Stomach (tissue), 9 donors: ENCODE data around the gene CMIP. TPM values are rescaled to one million over a fixed set of nuclear protein-coding genes. Genes with fewer than 3 reads are reported as not detected.

Experiments used
- DNase-seq, 2 donors: peaks; one replicate each; pipeline versions ENCODE4 v3.0.0 to v3.0.0-alpha.2; 2013 to 2019
- H3K27ac ChIP-seq, 5 donors: fragments of 200-600 bp in 4 of 5; sonication (generic) in 4 of 5; one replicate each; pipeline ENCODE4 v1.5.1; 2013 to 2019; ENCODE audit warnings: mild to moderate bottlenecking in 1 of 5, moderate library complexity in 1 of 5
- H3K27me3 ChIP-seq, 3 donors: fragments of 200-600 bp; sonication (generic); one replicate each; pipeline ENCODE4 v1.5.1; 2017 to 2019; ENCODE audit warnings: mixed run types in 1 of 3
- H3K36me3 ChIP-seq, 4 donors: fragments of 200-600 bp; sonication (generic); 1 replicate in 3 of 4; 2 replicates in 1 of 4; pipeline ENCODE4 v1.5.1; 2016 to 2019
- H3K4me1 ChIP-seq, 4 donors: fragments of 200-600 bp; sonication (generic); one replicate each; pipeline ENCODE4 v1.5.1; 2016 to 2019
- H3K4me3 ChIP-seq, 4 donors: fragments of 200-600 bp; sonication (generic) in 3 of 4; one replicate each; pipeline ENCODE4 v1.5.1; 2016 to 2019; ENCODE audit warnings: mild to moderate bottlenecking in 1 of 4
- H3K9me3 ChIP-seq, 4 donors: fragments of 200-600 bp; sonication (generic); one replicate each; pipeline ENCODE4 v1.5.1; 2016 to 2019
- CTCF ChIP-seq, 7 experiments: fragments of 450-650 bp in 4 of 7; fragments of 200-600 bp in 3 of 7; sonication (generic) in 3 of 7; IDR thresholded peaks; one replicate each; pipeline ENCODE4 v1.5.1; 2016 to 2019; ENCODE audit warnings: antibody characterized with exemption in 7 of 7, control low read depth in 2 of 7, mild to moderate bottlenecking in 1 of 7
- EP300 ChIP-seq: sonication (generic); formaldehyde crosslinking; IDR thresholded peaks from one replicate; pipeline ENCODE4 v1.6.1; 2017; ENCODE audit warnings: antibody characterized with exemption
- POLR2A ChIP-seq, 4 donors: fragments of 450-650 bp; IDR thresholded peaks; one replicate each; pipeline ENCODE4 v1.6.1; 2016; ENCODE audit warnings: antibody characterized with exemption in 4 of 4, control low read depth in 2 of 4, mild to moderate bottlenecking in 1 of 4, moderate library complexity in 1 of 4
- POLR2AphosphoS5 ChIP-seq, 3 donors: sonication (generic); formaldehyde crosslinking; IDR thresholded peaks; one replicate each; pipeline ENCODE4 v1.6.1; 2016; ENCODE audit warnings: antibody characterized with exemption in 3 of 3
- WGBS, 5 donors: extraction: QIAGEN DNeasy Blood & Tissue Kit in 3 of 5; methylation state at CpG; one replicate each; pipeline versions ENCODE4 v1.1.5 to v1.1.7; 2013 to 2018; 5-methylcytosine and 5-hydroxymethylcytosine counted together
- intact Hi-C: fragments of 100-400 bp; cut with DNase I; formaldehyde crosslinking; loops from one replicate; pipeline ENCODE4 v1.15.1; 2023; ENCODE audit warnings: low total_unique reads
- polyA plus RNA-seq, 3 donors: library from polyadenylated mRNA; stranded (reverse); fragments of 200-250 nt; gene quantifications; one replicate each; pipeline ENCODE4 v1.2.3, GENCODE V29; 2013
- total RNA-seq, 5 donors: library from RNA; depleted of rRNA; stranded (reverse); fragments of >200 nt; gene quantifications; one replicate each; pipeline versions ENCODE4 v1.1.0 to v1.2.3, GENCODE V29; 2014 to 2016
- donor health status: healthy with polysubstance abuse.
- donor health status: Bipolar disorder and iron deficiency.
- donor health status: healthy.

CMIP gene
- total and polyA plus RNA-seq, 8 donors, result 11.1 to 71.0 (median 31.2) TPM

GRCh38 chr16:81696166-81696960, 251.8 kb downstream of the CMIP start:
- Histone ChIP-seq H3K27ac (peak overlapping the region in 4 of 5 donors; percentile 67 to 82 (median 70)), H3K4me1 (peaks cover 16 to 70% (median 38%) of the 10 kb centered on the region in 4 donors), H3K36me3 (peaks cover 46 to 98% (median 97%) of the 10 kb centered on the region in 4 donors), H3K27me3 (no peaks in the 10 kb centered on the region), H3K4me3 (no peak overlapping the region), H3K9me3 (no peaks in the 10 kb centered on the region)
- no peak for TF ChIP-seq POLR2AphosphoS5 (IDR thresholded peaks at IDR 0.05)
- TF ChIP-seq CTCF (IDR thresholded peaks at IDR 0.05), result no peak
- no peak for TF ChIP-seq POLR2A (IDR thresholded peaks at IDR 0.05)
- 83 to 92% (median 87%) methylated on average over 15 to 22 of the region's 22 CpGs for WGBS, 5 donors
- intact Hi-C loops, result loop anchor here (10.0 kb wide), 1 partner anchor 72 kb away; no protein-coding TSS in a partner anchor
- DNase-seq, result no peak

- TF ChIP-seq CTCF (IDR thresholded peaks at IDR 0.05) (peak in 5 of 7 experiments; percentile 40 to 62 (median 56)), EP300 (no peak)
- WGBS, 5 donors, result 69 to 80% (median 77%) methylated on average over 9 to 16 of the region's 16 CpGs
- H3K27ac ChIP-seq, result peak overlapping the region; percentile 30 to 82 (median 67)
- H3K4me3 ChIP-seq, result no peak overlapping the region
- H3K9me3 ChIP-seq, result no peaks in the 10 kb centered on the region
- peaks cover 45 to 98% (median 97%) of the 10 kb centered on the region in 4 donors for H3K36me3 ChIP-seq
- no peaks in the 10 kb centered on the region for H3K27me3 ChIP-seq
- peak; percentile 65 to 78 for DNase-seq
- intact Hi-C loops, result loop anchor here (10.0 kb wide), 1 partner anchor 72 kb away; no protein-coding TSS in a partner anchor
- H3K4me1 ChIP-seq, result peaks cover 16 to 68% (median 38%) of the 10 kb centered on the region in 4 donors
Observed at GRCh38 chr16:81696961-81697615, 252.5 kb downstream of the CMIP start.

DNA sequence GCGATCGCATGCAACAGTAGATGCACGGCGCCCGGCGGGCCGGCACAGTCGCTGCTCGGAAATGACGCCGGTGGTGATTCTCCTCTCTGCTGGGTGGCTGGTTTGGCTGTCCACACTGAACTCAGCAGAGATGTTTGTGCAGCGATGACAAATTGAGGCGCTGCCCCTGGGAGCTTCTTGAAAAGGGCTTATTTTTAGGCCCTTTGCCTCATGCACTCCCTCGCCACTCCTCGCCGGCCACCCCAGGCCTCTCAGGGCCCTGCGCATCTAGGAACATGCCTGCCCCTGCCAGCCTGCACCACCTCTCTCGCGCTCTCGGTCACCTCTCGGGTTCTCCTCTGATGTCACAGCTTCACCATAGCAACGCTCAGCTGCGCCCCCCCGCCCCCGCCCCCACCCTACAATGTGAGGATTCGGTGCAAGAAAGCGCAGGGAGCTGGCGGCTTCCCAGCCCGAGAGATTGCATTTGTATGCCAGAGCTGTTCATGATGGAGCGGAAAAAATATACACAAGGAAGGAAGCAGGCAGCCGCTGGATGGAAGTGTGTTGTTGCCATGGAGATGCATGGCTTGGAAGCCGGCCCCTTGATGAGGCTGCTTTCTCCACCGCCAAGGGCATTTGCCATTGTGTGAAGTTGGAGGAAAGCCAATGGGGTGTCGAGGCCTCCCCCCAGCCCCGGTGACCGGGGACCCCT, 253.2 kb downstream of the CMIP start:
- H3K9me3 ChIP-seq, result no peaks in the 10 kb centered on the region
- no peak overlapping the region for H3K4me3 ChIP-seq
- peak overlapping the region; percentile 36 to 82 (median 67) for H3K27ac ChIP-seq
- H3K27me3 ChIP-seq, result no peaks in the 10 kb centered on the region
- 73 to 86% (median 78%) methylated on average over 23 to 36 of the region's 36 CpGs for WGBS, 5 donors
- DNase-seq, result peak in 1 of 2 donors; percentile 89
- TF ChIP-seq POLR2AphosphoS5 (IDR thresholded peaks at IDR 0.05) (peak in 1 of 3 donors; percentile 20), POLR2A (IDR thresholded peaks at IDR 0.05) (no peak), EP300 (no peak), CTCF (IDR thresholded peaks at IDR 0.05) (no peak)
- intact Hi-C loops, result loop anchor here (10.0 kb wide), 1 partner anchor 73 kb away; no protein-coding TSS in a partner anchor
- H3K4me1 ChIP-seq, result peaks cover 16 to 61% (median 37%) of the 10 kb centered on the region in 4 donors
- H3K36me3 ChIP-seq, result peaks cover 42 to 98% (median 97%) of the 10 kb centered on the region in 4 donors

DNA sequence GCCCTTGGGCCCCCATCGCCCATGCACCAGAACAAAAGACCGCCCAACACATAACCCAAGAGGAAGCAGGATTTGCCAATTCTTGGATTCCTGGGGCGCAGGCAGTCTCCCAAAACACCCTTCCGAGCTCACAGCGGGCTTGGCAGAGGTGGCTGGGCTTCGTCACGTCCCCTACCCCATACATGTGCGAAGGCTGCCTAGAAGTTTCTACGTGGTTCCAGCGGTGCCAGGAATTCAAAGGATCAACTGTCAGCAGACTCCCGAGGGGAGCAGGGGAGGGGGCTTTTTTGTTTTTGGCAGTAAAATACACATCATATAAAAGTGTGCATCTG, 253.7 kb downstream of the CMIP start:
- TF ChIP-seq EP300 (no peak), CTCF (IDR thresholded peaks at IDR 0.05) (no peak), POLR2A (IDR thresholded peaks at IDR 0.05) (no peak), POLR2AphosphoS5 (IDR thresholded peaks at IDR 0.05) (no peak)
- H3K4me3 ChIP-seq, result no peak overlapping the region
- DNase-seq, result no peak
- H3K36me3 ChIP-seq, result peaks cover 37 to 98% (median 97%) of the 10 kb centered on the region in 4 donors
- 66 to 79% (median 76%) methylated on average over 10 to 11 of the region's 11 CpGs for WGBS, 5 donors
- no peaks in the 10 kb centered on the region for H3K27me3 ChIP-seq
- peak overlapping the region; percentile 36 to 82 (median 67) for H3K27ac ChIP-seq
- intact Hi-C loops, result loop anchor here (10.0 kb wide), 1 partner anchor 73 kb away; no protein-coding TSS in a partner anchor
- H3K4me1 ChIP-seq, result peaks cover 16 to 57% (median 33%) of the 10 kb centered on the region in 4 donors
- H3K9me3 ChIP-seq, result no peaks in the 10 kb centered on the region
